ENCODE data around the gene C1orf226.

DNA sequence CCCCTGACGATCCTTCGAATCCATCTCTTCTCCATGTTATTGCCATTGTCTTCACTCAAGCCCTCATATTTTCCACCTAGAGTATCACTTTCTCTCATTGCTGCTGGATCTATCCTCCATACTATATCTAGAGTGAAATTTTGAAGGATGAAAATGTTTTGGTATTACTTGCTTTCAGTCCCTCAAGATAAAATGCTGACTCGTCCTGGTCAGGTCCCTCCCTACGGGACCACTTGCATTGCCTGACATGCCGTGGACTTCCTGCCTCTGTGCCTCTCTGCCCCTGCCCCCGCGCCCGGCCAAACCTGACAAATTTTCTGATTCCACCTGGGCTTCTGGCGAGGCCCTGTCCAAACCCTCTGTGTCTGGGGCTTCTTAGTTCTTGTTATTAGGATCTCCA lies 28.4 kb upstream of the C1orf226 start:
- no peak for TF ChIP-seq CTCF (IDR thresholded peaks at IDR 0.05)
- no peak for TF ChIP-seq POLR2A (IDR thresholded peaks at IDR 0.05)
